ENCODE data around the gene NEDD4L.

- TF ChIP-seq MAX (IDR thresholded peaks at IDR 0.05) (no peak), CTCF (IDR thresholded peaks at IDR 0.05; ENCODE audit: low read depth, low read length, missing input control) (no peak), RXRA (IDR thresholded peaks at IDR 0.05) (no peak), YY1 (IDR thresholded peaks at IDR 0.05) (no peak), RAD21 (IDR thresholded peaks at IDR 0.05) (no peak), JUND (IDR thresholded peaks at IDR 0.05) (no peak), ATF3 (IDR thresholded peaks at IDR 0.05) (no peak), REST (IDR thresholded peaks at IDR 0.05) (no peak), NR2F2 (IDR thresholded peaks at IDR 0.05) (no peak), GABPA (IDR thresholded peaks at IDR 0.05 in 1 of 2, conservative IDR thresholded peaks at IDR 0.05 in 1 of 2) (no peak), TAF1 (conservative IDR thresholded peaks at IDR 0.05) (no peak), HNF4G (IDR thresholded peaks at IDR 0.05) (no peak), SP1 (IDR thresholded peaks at IDR 0.05) (no peak), EGR1 (IDR thresholded peaks at IDR 0.05; ENCODE audit: low read depth in 2 of 2) (no peak)
These were observed 346.4 kb downstream of the NEDD4L start for GRCh38 chr18:58390399-58390798.

Measured in liver (tissue), 3 donors.